Neuron (in vitro differentiated cells): ENCODE measurements around the gene TBC1D1.

Experiments
- H2AFZ ChIP-seq: one replicate; pipeline ENCODE4 v1.6.1; 2013; ENCODE audit warnings: low read depth, mild to moderate bottlenecking, inconsistent platforms, low read length, moderate library complexity
- H3K27me3 ChIP-seq: one replicate; pipeline ENCODE4 v1.6.1; 2013; ENCODE audit warnings: low read length; ENCODE audit not compliant: insufficient read depth
- H3K36me3 ChIP-seq: one replicate; pipeline ENCODE4 v1.6.1; 2013; ENCODE audit warnings: low read length; ENCODE audit not compliant: insufficient read depth
- H3K4me1 ChIP-seq: one replicate; pipeline ENCODE4 v1.6.1; 2013; ENCODE audit warnings: low read length; ENCODE audit not compliant: insufficient read depth
- H3K4me3 ChIP-seq: 2 replicates; pipeline ENCODE4 v1.5.1; 2013; ENCODE audit warnings: mild to moderate bottlenecking, low read length, moderate library complexity
- H3K9me3 ChIP-seq: one replicate; pipeline ENCODE4 v1.6.1; 2013; ENCODE audit warnings: low read length

TBC1D1 gene

GRCh38 chr4:38089961-38090360 lies 199.1 kb downstream of the TBC1D1 start:
- H2AFZ ChIP-seq: no peak overlapping the region
- peaks cover 4% of the 10 kb centered on the region for H3K4me1 ChIP-seq
- no peaks in the 10 kb centered on the region for H3K9me3 ChIP-seq
- peaks cover 4% of the 10 kb centered on the region for H3K36me3 ChIP-seq
- no peaks in the 10 kb centered on the region for H3K27me3 ChIP-seq
- H3K4me3 ChIP-seq: no peak overlapping the region

- Histone ChIP-seq H2AFZ (no peak overlapping the region), H3K4me1 (peaks cover 4% of the 10 kb centered on the region), H3K27me3 (no peaks in the 10 kb centered on the region), H3K36me3 (peaks cover 4% of the 10 kb centered on the region), H3K9me3 (no peaks in the 10 kb centered on the region), H3K4me3 (no peak overlapping the region)
These were observed 199.8 kb downstream of the TBC1D1 start for GRCh38 chr4:38090455-38091246.

GRCh38 chr4:38091636-38092035 lies 200.8 kb downstream of the TBC1D1 start:
- H3K9me3 ChIP-seq: no peaks in the 10 kb centered on the region
- no peaks in the 10 kb centered on the region for H3K27me3 ChIP-seq
- peaks cover 4% of the 10 kb centered on the region for H3K4me1 ChIP-seq
- H3K36me3 ChIP-seq: peaks cover 4% of the 10 kb centered on the region
- H3K4me3 ChIP-seq: no peak overlapping the region
- no peak overlapping the region for H2AFZ ChIP-seq

GRCh38 chr4:38092701-38093100 lies 201.8 kb downstream of the TBC1D1 start:
- H3K36me3 ChIP-seq: peaks cover 4% of the 10 kb centered on the region
- H2AFZ ChIP-seq: no peak overlapping the region
- H3K9me3 ChIP-seq: no peaks in the 10 kb centered on the region
- no peaks in the 10 kb centered on the region for H3K27me3 ChIP-seq
- H3K4me3 ChIP-seq: no peak overlapping the region
- H3K4me1 ChIP-seq: peaks cover 4% of the 10 kb centered on the region

GRCh38 chr4:38094419-38094818 lies 203.5 kb downstream of the TBC1D1 start:
- Histone ChIP-seq H3K9me3 (no peaks in the 10 kb centered on the region), H3K4me1 (peaks cover 4% of the 10 kb centered on the region), H2AFZ (no peak overlapping the region), H3K36me3 (peaks cover 4% of the 10 kb centered on the region), H3K4me3 (no peak overlapping the region), H3K27me3 (no peaks in the 10 kb centered on the region)

- no peak overlapping the region for H2AFZ ChIP-seq
- peaks cover under 1% of the 10 kb centered on the region for H3K36me3 ChIP-seq
- no peaks in the 10 kb centered on the region for H3K27me3 ChIP-seq
- no peak overlapping the region for H3K4me3 ChIP-seq
- H3K9me3 ChIP-seq: no peaks in the 10 kb centered on the region
- peaks cover 4% of the 10 kb centered on the region for H3K4me1 ChIP-seq
These were observed 204.8 kb downstream of the TBC1D1 start for GRCh38 chr4:38095691-38096090.

- Histone ChIP-seq H3K27me3 (no peaks in the 10 kb centered on the region), H2AFZ (no peak overlapping the region), H3K36me3 (no peaks in the 10 kb centered on the region), H3K4me1 (peaks cover 4% of the 10 kb centered on the region), H3K4me3 (no peak overlapping the region), H3K9me3 (no peaks in the 10 kb centered on the region)
These were observed 206.9 kb downstream of the TBC1D1 start for GRCh38 chr4:38097818-38098217.

GRCh38 chr4:38099020-38099600 lies 208.2 kb downstream of the TBC1D1 start:
- Histone ChIP-seq H3K27me3 (no peaks in the 10 kb centered on the region), H3K4me1 (peaks cover 4% of the 10 kb centered on the region), H3K4me3 (no peak overlapping the region), H3K9me3 (no peaks in the 10 kb centered on the region), H3K36me3 (no peaks in the 10 kb centered on the region), H2AFZ (no peak overlapping the region)

GRCh38 chr4:38099908-38100407 lies 209.1 kb downstream of the TBC1D1 start:
- H2AFZ ChIP-seq: no peak overlapping the region

GRCh38 chr4:38100474-38101255 lies 209.8 kb downstream of the TBC1D1 start:
- Histone ChIP-seq H2AFZ (no peak overlapping the region), H3K4me3 (no peak overlapping the region), H3K27me3 (no peaks in the 10 kb centered on the region), H3K9me3 (no peaks in the 10 kb centered on the region), H3K4me1 (no peaks in the 10 kb centered on the region), H3K36me3 (no peaks in the 10 kb centered on the region)

More at GRCh38 chr4:38099908-38100407, 209.1 kb downstream of the TBC1D1 start:
- Histone ChIP-seq H3K36me3 (no peaks in the 10 kb centered on the region), H3K27me3 (no peaks in the 10 kb centered on the region), H3K9me3 (no peaks in the 10 kb centered on the region), H3K4me3 (no peak overlapping the region), H3K4me1 (no peaks in the 10 kb centered on the region)

- no peak overlapping the region for H2AFZ ChIP-seq
- no peaks in the 10 kb centered on the region for H3K9me3 ChIP-seq
- H3K4me3 ChIP-seq: no peak overlapping the region
- H3K36me3 ChIP-seq: no peaks in the 10 kb centered on the region
- no peaks in the 10 kb centered on the region for H3K27me3 ChIP-seq
- H3K4me1 ChIP-seq: no peaks in the 10 kb centered on the region
These were observed 210.7 kb downstream of the TBC1D1 start for GRCh38 chr4:38101563-38101962.

- peaks cover 3% of the 10 kb centered on the region for H3K36me3 ChIP-seq
- no peaks in the 10 kb centered on the region for H3K4me1 ChIP-seq
- no peaks in the 10 kb centered on the region for H3K9me3 ChIP-seq
- no peaks in the 10 kb centered on the region for H3K27me3 ChIP-seq
- no peak overlapping the region for H2AFZ ChIP-seq
- H3K4me3 ChIP-seq: no peak overlapping the region
These were observed 212.2 kb downstream of the TBC1D1 start for GRCh38 chr4:38102957-38103588.
